ENCODE results near the gene LHX3. TPM values are rescaled to one million over a fixed set of nuclear protein-coding genes. Genes with fewer than 3 reads are reported as not detected.
"Not testable (repeated sequence)": the region's sequence is repeated elsewhere in the genome, so short reads cannot be mapped to it uniquely, and the experiment has no call there.

LHX3 gene
- total RNA-seq, 3 donors from 2014 or later, result not detected

DNA sequence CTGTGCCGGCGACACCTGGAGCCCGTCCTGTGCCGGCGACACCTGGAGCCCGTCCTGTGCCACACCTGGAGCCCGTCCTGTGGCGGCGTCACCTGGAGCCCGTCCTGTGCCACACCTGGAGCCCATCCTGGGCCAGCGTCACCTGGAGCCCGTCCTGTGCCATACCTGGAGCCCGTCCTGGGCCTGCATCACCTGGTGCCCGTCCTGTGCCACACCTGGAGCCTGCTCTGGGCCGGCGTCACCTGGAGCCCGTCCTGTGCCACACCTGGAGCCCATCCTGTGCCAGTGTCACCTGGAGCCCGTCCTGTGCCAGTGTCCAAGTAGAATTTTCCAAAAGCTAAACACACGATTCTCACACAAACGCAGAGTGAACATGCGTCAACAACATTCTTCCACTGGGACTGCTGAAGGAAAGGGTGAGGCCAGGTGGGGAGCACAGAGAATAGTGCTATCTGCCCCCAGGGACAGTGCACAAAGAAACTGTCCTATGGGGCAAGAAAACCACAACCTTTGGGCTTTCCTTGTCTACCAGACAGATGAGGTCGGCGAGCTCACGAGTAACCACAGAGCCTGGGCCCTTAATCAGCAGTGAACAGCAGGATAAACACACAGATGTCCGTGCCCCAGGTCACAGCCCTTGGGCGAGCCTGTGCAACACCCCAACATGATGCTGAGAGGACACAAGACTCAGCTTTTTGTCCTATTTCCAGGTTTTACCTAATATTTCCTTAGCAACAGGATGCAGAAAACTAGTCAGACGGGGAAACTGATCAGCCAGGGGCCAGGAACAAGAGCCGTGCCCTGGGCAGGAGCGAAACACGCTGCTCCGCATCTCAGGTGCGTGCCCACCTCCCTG lies 32.8 kb upstream of the LHX3 start:
- Histone ChIP-seq H3K36me3 (no peaks in the 10 kb centered on the region), H3K27ac (no peak overlapping the region), H3K4me3 (no peak overlapping the region), H3K9me3 (no peaks in the 10 kb centered on the region), H3K4me1 (no peaks in the 10 kb centered on the region), H3K27me3 (no peaks in the 10 kb centered on the region)
- intact Hi-C loops (cut with DNase I; ENCODE audit: low total_unique reads), result loop anchor here (2.0 kb wide), 1 partner anchor 143 kb away; no protein-coding TSS in a partner anchor
- DNase-seq (ENCODE audit: low spot score in 2 of 2), result no peak
- TF ChIP-seq, protein P1, sequence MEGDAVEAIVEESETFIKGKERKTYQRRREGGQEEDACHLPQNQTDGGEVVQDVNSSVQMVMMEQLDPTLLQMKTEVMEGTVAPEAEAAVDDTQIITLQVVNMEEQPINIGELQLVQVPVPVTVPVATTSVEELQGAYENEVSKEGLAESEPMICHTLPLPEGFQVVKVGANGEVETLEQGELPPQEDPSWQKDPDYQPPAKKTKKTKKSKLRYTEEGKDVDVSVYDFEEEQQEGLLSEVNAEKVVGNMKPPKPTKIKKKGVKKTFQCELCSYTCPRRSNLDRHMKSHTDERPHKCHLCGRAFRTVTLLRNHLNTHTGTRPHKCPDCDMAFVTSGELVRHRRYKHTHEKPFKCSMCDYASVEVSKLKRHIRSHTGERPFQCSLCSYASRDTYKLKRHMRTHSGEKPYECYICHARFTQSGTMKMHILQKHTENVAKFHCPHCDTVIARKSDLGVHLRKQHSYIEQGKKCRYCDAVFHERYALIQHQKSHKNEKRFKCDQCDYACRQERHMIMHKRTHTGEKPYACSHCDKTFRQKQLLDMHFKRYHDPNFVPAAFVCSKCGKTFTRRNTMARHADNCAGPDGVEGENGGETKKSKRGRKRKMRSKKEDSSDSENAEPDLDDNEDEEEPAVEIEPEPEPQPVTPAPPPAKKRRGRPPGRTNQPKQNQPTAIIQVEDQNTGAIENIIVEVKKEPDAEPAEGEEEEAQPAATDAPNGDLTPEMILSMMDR (IDR thresholded peaks at IDR 0.05), result no peak
- TF ChIP-seq POLR2A (IDR thresholded peaks at IDR 0.05), result no peak
- no peak for TF ChIP-seq POLR2AphosphoS5 (IDR thresholded peaks at IDR 0.05)

DNA sequence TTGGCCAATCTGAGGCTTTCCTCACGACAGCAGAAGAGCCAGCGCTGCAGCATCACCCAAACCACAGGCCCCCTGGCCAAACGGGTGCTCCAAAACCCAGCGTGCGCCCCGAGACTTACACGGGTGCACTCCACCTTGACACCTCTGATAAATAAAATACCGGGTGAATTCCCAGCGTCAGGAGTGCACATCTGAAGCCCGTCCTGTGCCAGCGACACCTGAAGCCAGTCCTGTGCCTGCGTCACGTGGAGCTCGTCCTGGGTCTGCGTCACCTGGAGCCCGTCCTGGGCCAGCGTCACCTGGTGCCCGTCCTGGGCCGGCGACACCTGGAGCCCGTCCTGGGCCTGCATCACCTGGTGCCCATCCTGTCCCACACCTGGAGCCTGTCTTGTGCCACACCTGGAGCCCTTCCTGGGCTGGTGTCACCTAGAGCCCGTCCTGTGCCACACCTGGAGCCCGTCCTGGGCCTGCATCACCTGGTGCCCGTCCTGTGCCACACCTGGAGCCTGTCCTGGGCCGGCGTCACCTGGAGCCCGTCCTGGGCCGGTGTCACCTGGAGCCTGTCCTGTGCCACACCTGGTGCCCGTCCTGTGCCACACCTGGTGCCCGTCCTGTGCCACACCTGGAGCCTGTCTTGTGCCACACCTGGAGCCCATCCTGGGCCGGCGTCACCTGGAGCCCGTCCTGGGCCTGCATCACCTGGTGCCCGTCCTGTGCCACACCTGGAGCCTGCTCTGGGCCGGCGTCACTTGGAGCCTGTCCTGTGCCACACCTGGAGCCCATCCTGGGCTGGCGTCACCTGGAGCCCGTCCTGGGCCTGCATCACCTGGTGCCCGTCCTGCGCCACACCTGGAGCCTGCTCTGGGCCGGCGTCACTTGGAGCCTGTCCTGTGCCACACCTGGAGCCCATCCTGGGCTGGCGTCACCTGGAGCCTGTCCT lies 31.8 kb upstream of the LHX3 start:
- intact Hi-C loops (cut with DNase I; ENCODE audit: low total_unique reads); DNase-seq (ENCODE audit: low spot score in 2 of 2); H3K36me3 ChIP-seq; H3K4me3 ChIP-seq; H3K27ac ChIP-seq; H3K4me1 ChIP-seq; H3K27me3 ChIP-seq; H3K9me3 ChIP-seq: not testable (repeated sequence)

DNA sequence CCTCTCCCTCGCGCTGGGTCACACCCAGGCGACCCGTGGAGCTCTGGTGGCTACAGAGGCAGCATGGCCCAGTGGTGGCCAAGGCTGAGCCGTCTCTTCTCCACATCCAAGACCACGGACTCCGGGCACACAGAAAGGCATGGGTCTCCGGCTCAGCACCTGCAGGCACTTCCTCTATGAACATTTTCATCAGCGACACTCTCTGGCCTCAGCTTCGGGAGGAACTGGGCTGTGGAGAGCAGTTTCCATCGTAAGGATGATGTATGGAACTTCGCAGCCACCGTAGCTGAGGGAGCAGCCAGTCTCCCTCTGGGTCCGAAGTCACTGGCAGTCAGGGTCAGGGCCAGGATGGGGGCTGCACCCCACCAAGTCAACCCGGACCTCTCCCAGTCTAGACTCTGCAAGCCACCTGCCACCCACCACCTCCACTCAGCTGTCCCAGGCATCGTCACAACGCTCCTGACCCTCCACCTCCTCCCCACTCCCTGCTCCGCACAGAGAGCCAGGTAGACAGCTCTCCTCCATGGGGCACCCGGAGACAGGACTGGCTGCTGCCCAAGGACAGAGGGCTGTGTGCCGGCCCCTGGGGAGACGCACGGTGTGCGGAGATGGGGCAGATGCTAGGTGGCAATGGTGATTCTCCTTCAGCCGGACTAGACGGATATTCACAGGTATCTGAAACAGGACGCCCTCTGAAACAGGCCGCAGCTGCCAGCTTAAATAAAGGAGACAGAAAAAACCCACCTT lies 31.0 kb upstream of the LHX3 start:
- Histone ChIP-seq H3K9me3 (no peaks in the 10 kb centered on the region), H3K27me3 (no peaks in the 10 kb centered on the region), H3K4me1 (no peaks in the 10 kb centered on the region), H3K36me3 (no peaks in the 10 kb centered on the region), H3K4me3 (no peak overlapping the region), H3K27ac (no peak overlapping the region)
- no peak for DNase-seq (ENCODE audit: low spot score in 2 of 2)
- intact Hi-C loops (cut with DNase I; ENCODE audit: low total_unique reads), result no loop called here
- TF ChIP-seq, protein P1 (IDR thresholded peaks at IDR 0.05), result no peak
- TF ChIP-seq POLR2A (IDR thresholded peaks at IDR 0.05) (no peak), POLR2AphosphoS5 (IDR thresholded peaks at IDR 0.05) (no peak)

DNA sequence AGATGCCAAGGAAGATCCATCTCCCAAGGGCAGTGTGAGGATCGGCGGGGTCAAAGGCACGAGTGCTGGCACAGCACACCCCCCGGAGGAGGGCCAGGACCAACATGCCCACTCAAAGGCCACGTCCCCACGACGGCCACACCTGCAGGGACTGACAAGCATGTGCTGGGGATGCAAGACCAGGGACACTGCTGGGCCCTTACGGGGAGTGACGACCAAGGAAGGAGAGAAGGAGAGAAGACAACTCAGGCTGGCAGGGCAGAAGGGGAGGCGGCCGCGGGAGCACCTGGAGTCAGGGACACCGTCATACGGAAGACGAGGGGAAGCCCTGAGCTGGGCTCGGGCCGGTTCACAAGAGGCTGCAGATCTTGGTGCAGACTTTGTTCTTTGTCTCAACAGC lies 30.2 kb upstream of the LHX3 start:
- Histone ChIP-seq H3K4me1 (no peaks in the 10 kb centered on the region), H3K36me3 (no peaks in the 10 kb centered on the region), H3K4me3 (no peak overlapping the region), H3K27ac (no peak overlapping the region), H3K27me3 (no peaks in the 10 kb centered on the region), H3K9me3 (no peaks in the 10 kb centered on the region)
- TF ChIP-seq POLR2AphosphoS5 (IDR thresholded peaks at IDR 0.05) (no peak), POLR2A (IDR thresholded peaks at IDR 0.05) (no peak)
- TF ChIP-seq, protein P1 (IDR thresholded peaks at IDR 0.05), result no peak
- DNase-seq (ENCODE audit: low spot score in 2 of 2), result no peak
- intact Hi-C loops (cut with DNase I; ENCODE audit: low total_unique reads), result no loop called here

DNA sequence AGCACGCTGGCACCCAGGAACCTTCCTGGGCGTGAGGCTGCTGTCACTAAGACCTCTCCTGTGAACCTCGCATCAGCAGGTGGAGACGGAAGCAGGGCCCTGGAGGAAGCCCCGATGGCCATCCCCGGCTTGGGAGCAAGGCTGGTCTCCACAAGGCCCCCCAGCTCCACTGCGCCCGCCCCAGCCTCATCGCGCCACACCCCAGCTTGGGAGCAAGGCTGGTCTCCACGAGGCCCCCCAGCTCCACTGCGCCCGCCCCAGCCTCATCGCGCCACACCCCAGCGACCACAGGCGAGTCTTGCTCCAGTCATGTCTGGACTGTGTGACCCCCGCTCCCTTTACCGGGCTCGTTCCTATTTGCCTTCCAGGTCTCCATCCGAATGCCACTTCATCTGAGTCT lies 29.7 kb upstream of the LHX3 start:
- no peak overlapping the region for H3K4me3 ChIP-seq
- no peak for TF ChIP-seq POLR2A (IDR thresholded peaks at IDR 0.05)
- no peak for TF ChIP-seq POLR2AphosphoS5 (IDR thresholded peaks at IDR 0.05)
- TF ChIP-seq, protein P1 (IDR thresholded peaks at IDR 0.05), result no peak
- H3K27me3 ChIP-seq, result no peaks in the 10 kb centered on the region
- no peak for DNase-seq (ENCODE audit: low spot score in 2 of 2)
- H3K36me3 ChIP-seq, result no peaks in the 10 kb centered on the region
- H3K4me1 ChIP-seq, result no peaks in the 10 kb centered on the region
- intact Hi-C loops (cut with DNase I; ENCODE audit: low total_unique reads), result no loop called here
- H3K27ac ChIP-seq, result no peak overlapping the region
- H3K9me3 ChIP-seq, result no peaks in the 10 kb centered on the region

Data from breast epithelium (tissue), 4 donors.